B cell (primary cell): ENCODE data around the gene ZNF649. TPM values are rescaled to one million over a fixed set of nuclear protein-coding genes. Genes with fewer than 3 reads are reported as not detected.

Source experiments
- ATAC-seq: fragments of 200-7000 bp; cut with Tn5 transposase; one replicate; pipeline ENCODE4 v1.10.0; 2021; ENCODE audit warnings: low read depth, mild to moderate bottlenecking, moderate number of reproducible peaks, moderate library complexity
- CTCF ChIA-PET: fragments of 350-600 bp; sonication (Branson Sonifier 250); formaldehyde crosslinking; loops from one replicate; lab custom pipeline; 2021; ENCODE audit warnings: antibody characterized with exemption, inconsistent platforms; lab: Charles Lee
- POLR2A ChIA-PET: fragments of 350-600 bp; sonication (Branson Sonifier 250); formaldehyde crosslinking; loops from one replicate; lab custom pipeline; 2021; ENCODE audit warnings: antibody characterized with exemption; lab: Charles Lee
- DNase-seq: peaks from one replicate; pipeline ENCODE4 v3.0.0; 2013
- H2AFZ ChIP-seq: 2 replicates; pipeline ENCODE4 v1.6.1; 2012; ENCODE audit warnings: mild to moderate bottlenecking, low read depth, low read length; ENCODE audit not compliant: insufficient read depth, poor library complexity, severe bottlenecking
- H3K27ac ChIP-seq, 2 donors: 1 replicate in 1 of 2; 2 replicates in 1 of 2; pipeline ENCODE4 v1.5.1; 2012 to 2013; ENCODE audit warnings: low read length in 2 of 2, mild to moderate bottlenecking in 2 of 2, moderate library complexity in 1 of 2
- H3K27me3 ChIP-seq, 4 experiments: fragments of 200-600 bp in 1 of 4; sonication (generic) in 1 of 4; replicated peaks in 1 of 4; 1 replicate in 2 of 4; 2 replicates in 2 of 4; pipeline versions ENCODE4 v1.6.1 to v1.7.0; 2013 to 2016; ENCODE audit warnings: low read length in 3 of 4, mild to moderate bottlenecking in 2 of 4, mixed read lengths in 1 of 4, moderate library complexity in 1 of 4; ENCODE audit not compliant: insufficient read depth in 4 of 4, control insufficient read depth in 3 of 4; ENCODE audit errors: control extremely low read depth in 1 of 4
- H3K36me3 ChIP-seq, 2 experiments: replicated peaks in 1 of 2; 1 replicate in 1 of 2; 2 replicates in 1 of 2; pipeline versions ENCODE4 v1.6.1 to v1.7.1; 2013; ENCODE audit warnings: low read length in 1 of 2; ENCODE audit not compliant: insufficient read depth in 2 of 2, control insufficient read depth in 1 of 2; ENCODE audit errors: control extremely low read depth in 1 of 2, extremely low read depth in 1 of 2
- H3K4me1 ChIP-seq, 2 donors: fragments of 200-600 bp in 1 of 2; sonication (generic) in 1 of 2; 1 replicate in 1 of 2; 2 replicates in 1 of 2; pipeline versions ENCODE4 v1.5.1 to v1.6.1; 2013 to 2017; ENCODE audit warnings: low read length in 2 of 2; ENCODE audit not compliant: control insufficient read depth in 2 of 2, insufficient read depth in 2 of 2
- H3K4me2 ChIP-seq: replicated peaks from 2 replicates; pipeline ENCODE3; 2012; ENCODE audit warnings: mild to moderate bottlenecking, low read depth, low read length; ENCODE audit not compliant: poor library complexity, severe bottlenecking
- H3K4me3 ChIP-seq, 5 experiments: fragments of 200-600 bp in 1 of 5; sonication (generic) in 1 of 5; 1 replicate in 3 of 5; 2 replicates in 2 of 5; pipeline versions ENCODE4 v1.5.1 to v1.7.0; 2011 to 2016; ENCODE audit warnings: low read length in 4 of 5, mild to moderate bottlenecking in 4 of 5, low read depth in 2 of 5, control low read depth in 1 of 5, moderate library complexity in 1 of 5; ENCODE audit not compliant: insufficient read depth in 1 of 5; ENCODE audit errors: control extremely low read depth in 1 of 5, extremely low read depth in 1 of 5
- H3K79me2 ChIP-seq: fragments of 200-600 bp; sonication (generic); one replicate; pipeline ENCODE4 v1.6.0; 2016; ENCODE audit warnings: low read length; ENCODE audit not compliant: control insufficient read depth, insufficient read depth
- H3K9ac ChIP-seq: fragments of 200-600 bp; sonication (generic); 2 replicates; pipeline ENCODE4 v1.6.1; 2017; ENCODE audit warnings: mild to moderate bottlenecking, low read length, moderate library complexity
- H3K9me3 ChIP-seq, 3 donors: one replicate each; pipeline versions ENCODE4 v1.6.1 to v1.7.1; 2013; ENCODE audit warnings: low read length in 2 of 3; ENCODE audit not compliant: control insufficient read depth in 2 of 3, insufficient read depth in 1 of 3; ENCODE audit errors: control extremely low read depth in 1 of 3
- H4K20me1 ChIP-seq: 2 replicates; pipeline ENCODE4 v1.6.0; 2012; ENCODE audit warnings: mild to moderate bottlenecking, low read length; ENCODE audit not compliant: insufficient read depth, control insufficient read depth, poor library complexity, severe bottlenecking
- H3K27ac Mint-ChIP-seq: one replicate; pipeline ENCODE4 v1.8.0; 2021; ENCODE audit warnings: mixed read lengths
- H3K27me3 Mint-ChIP-seq: one replicate; pipeline ENCODE4 v1.8.0; 2021; ENCODE audit warnings: mixed read lengths
- H3K4me1 Mint-ChIP-seq: one replicate; pipeline ENCODE4 v1.8.0; 2021; ENCODE audit warnings: mixed read lengths
- H3K4me3 Mint-ChIP-seq: one replicate; pipeline ENCODE4 v1.8.0; 2021; ENCODE audit warnings: mixed read lengths
- H3K9me3 Mint-ChIP-seq: one replicate; pipeline ENCODE4 v1.8.0; 2022; ENCODE audit warnings: mixed read lengths; ENCODE audit not compliant: insufficient read depth
- EZH2 ChIP-seq: IDR thresholded peaks from 2 replicates; pipeline ENCODE4 v1.6.1; 2012; ENCODE audit warnings: borderline replicate concordance, low read depth, mild to moderate bottlenecking, moderate library complexity, low read length; ENCODE audit not compliant: insufficient read depth, poor library complexity, severe bottlenecking
- WGBS: methylation state at CpG from one replicate; pipeline ENCODE4 v1.1.5; 2013; ENCODE audit warnings: missing lambda C conversion rate; ENCODE audit not compliant: insufficient coverage; 5-methylcytosine and 5-hydroxymethylcytosine counted together
- intact Hi-C: fragments of 100-400 bp; cut with micrococcal nuclease; formaldehyde crosslinking; loops from one replicate; pipeline ENCODE4 v1.10.0; 2022
- polyA plus RNA-seq: library from polyadenylated mRNA; depleted of rRNA; stranded (reverse); fragments of >200 nt; gene quantifications from 2 replicates; pipeline ENCODE4 v1.2.3, GENCODE V29; 2012
- total RNA-seq, 2 donors: library from RNA; stranded (reverse); fragments of 120-200 nt in 1 of 2; gene quantifications; 1 replicate in 1 of 2; 2 replicates in 1 of 2; pipeline versions ENCODE4 v1.2.3 to v1.2.4, GENCODE V29; 2013 to 2022
- TF ChIP-seq, protein P1 (sequence below): fragments of 200-600 bp; IDR thresholded peaks from one replicate; pipeline ENCODE4 v1.8.0; 2022; ENCODE audit warnings: antibody characterized with exemption, mild to moderate bottlenecking

ZNF649 gene
- total and polyA plus RNA-seq, 2 donors (not counting 1 experiment from before 2014, with no cell fraction given) = 3.8 to 35.7 TPM

DNA sequence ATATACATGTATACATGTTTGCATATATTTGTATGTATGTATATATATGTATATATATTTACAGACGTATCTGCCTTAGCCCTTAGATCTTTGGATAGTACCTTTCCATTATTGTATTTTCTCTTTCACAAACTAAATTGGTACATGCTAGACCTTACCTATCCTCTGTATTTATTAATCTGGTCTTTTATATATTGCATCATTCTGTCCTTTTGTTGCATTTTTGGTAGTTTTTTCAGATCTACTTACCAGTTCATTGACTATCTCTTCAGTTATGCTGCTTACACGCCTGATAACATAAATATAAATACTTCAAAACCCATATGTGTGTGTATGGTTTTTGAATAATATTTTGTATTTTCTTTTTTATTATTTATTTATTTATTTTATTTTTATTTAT lies 34.1 kb upstream of the ZNF649 start:
- Histone ChIP-seq H4K20me1 (no peaks in the 10 kb centered on the region), H3K36me3 (peaks cover 6 to 77% of the 10 kb centered on the region in 2 experiments), H3K79me2 (peaks cover 24% of the 10 kb centered on the region), H3K9ac (no peak overlapping the region), H2AFZ (no peak overlapping the region), H3K9me3 (peaks cover 16 to 65% (median 53%) of the 10 kb centered on the region in 3 donors), H3K27ac (no peak overlapping the region), H3K27me3 (no peaks in the 10 kb centered on the region), H3K4me3 (no peak overlapping the region), H3K4me2 (no peak overlapping the region), H3K4me1 (no peaks in the 10 kb centered on the region)
- H3K27me3 Mint-ChIP-seq = no peaks in the 10 kb centered on the region
- no peaks in the 10 kb centered on the region for H3K4me1 Mint-ChIP-seq
- H3K27ac Mint-ChIP-seq = no peak overlapping the region
- H3K9me3 Mint-ChIP-seq = peaks cover 31% of the 10 kb centered on the region
- TF ChIP-seq, protein P1, sequence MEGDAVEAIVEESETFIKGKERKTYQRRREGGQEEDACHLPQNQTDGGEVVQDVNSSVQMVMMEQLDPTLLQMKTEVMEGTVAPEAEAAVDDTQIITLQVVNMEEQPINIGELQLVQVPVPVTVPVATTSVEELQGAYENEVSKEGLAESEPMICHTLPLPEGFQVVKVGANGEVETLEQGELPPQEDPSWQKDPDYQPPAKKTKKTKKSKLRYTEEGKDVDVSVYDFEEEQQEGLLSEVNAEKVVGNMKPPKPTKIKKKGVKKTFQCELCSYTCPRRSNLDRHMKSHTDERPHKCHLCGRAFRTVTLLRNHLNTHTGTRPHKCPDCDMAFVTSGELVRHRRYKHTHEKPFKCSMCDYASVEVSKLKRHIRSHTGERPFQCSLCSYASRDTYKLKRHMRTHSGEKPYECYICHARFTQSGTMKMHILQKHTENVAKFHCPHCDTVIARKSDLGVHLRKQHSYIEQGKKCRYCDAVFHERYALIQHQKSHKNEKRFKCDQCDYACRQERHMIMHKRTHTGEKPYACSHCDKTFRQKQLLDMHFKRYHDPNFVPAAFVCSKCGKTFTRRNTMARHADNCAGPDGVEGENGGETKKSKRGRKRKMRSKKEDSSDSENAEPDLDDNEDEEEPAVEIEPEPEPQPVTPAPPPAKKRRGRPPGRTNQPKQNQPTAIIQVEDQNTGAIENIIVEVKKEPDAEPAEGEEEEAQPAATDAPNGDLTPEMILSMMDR = no peak
- no peak for TF ChIP-seq EZH2
- CTCF ChIA-PET = no interaction called here
- no peak overlapping the region for H3K4me3 Mint-ChIP-seq
- intact Hi-C loops = no loop called here
- POLR2A ChIA-PET = no interaction called here
- WGBS = no CpG with 5 or more reads among the region's 2 CpGs
- DNase-seq = no peak
- no peak for ATAC-seq

DNA sequence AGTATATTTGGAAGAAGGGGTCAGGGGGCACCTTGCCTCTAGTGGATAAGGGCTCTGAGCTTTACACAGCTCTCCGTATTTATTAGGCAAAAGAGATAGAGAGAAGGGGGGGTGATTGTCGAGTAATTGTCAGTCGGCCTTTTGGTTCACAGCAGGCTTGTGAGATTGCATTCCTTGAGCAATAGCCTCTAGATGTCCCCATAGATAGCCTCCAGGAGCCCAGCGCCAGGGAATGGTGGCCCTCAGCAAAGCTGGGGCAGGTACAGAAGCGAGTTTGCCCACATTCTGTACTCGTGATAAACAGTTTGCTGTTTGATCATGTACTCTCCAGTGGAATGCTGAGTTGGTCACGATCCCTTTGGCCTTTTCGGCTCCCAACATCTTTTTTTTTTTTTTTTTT lies 27.1 kb upstream of the ZNF649 start:
- H3K4me1 ChIP-seq = peaks cover 6 to 9% of the 10 kb centered on the region in 2 donors
- no peak for ATAC-seq
- H4K20me1 ChIP-seq = no peaks in the 10 kb centered on the region
- H3K9ac ChIP-seq = no peak overlapping the region
- no peak overlapping the region for H3K27ac ChIP-seq
- POLR2A ChIA-PET = no interaction called here
- no peak overlapping the region for H3K4me2 ChIP-seq
- peaks cover 6 to 50% (median 29%) of the 10 kb centered on the region in 3 donors for H3K9me3 ChIP-seq
- Mint-ChIP-seq H3K27ac (no peak overlapping the region), H3K27me3 (no peaks in the 10 kb centered on the region), H3K4me1 (peaks cover 17% of the 10 kb centered on the region), H3K4me3 (no peak overlapping the region), H3K9me3 (peaks cover 17% of the 10 kb centered on the region)
- H3K4me3 ChIP-seq = no peak overlapping the region
- intact Hi-C loops = no loop called here
- CTCF ChIA-PET = no interaction called here
- peaks cover 1 to 42% of the 10 kb centered on the region in 2 experiments for H3K36me3 ChIP-seq
- TF ChIP-seq EZH2 = no peak
- TF ChIP-seq, protein P1 = no peak
- WGBS = 100% methylated on average over 5 of the region's 8 CpGs
- peaks cover 44% of the 10 kb centered on the region for H3K79me2 ChIP-seq
- no peak overlapping the region for H2AFZ ChIP-seq
- DNase-seq = no peak
- H3K27me3 ChIP-seq = no peaks in the 10 kb centered on the region
